HG03025 (cell line): ENCODE measurements around the gene TFAP2E.

ENCODE experiments used
- ATAC-seq: cut with Tn5 transposase; IDR thresholded peaks from one replicate; pipeline ENCODE4 v1.9.1; 2021; ENCODE audit warnings: mild to moderate bottlenecking, moderate library complexity; ENCODE audit not compliant: unreplicated experiment, low FRiP score

TFAP2E gene

GRCh38 chr1:35591211-35591610 lies 18.1 kb downstream of the TFAP2E start:
- ATAC-seq = no peak

- no peak for ATAC-seq
Measured at GRCh38 chr1:35592991-35593769, 20.1 kb downstream of the TFAP2E start.

GRCh38 chr1:35594005-35594760 lies 21.1 kb downstream of the TFAP2E start:
- ATAC-seq = no peak

GRCh38 chr1:35595684-35596083 lies 22.6 kb downstream of the TFAP2E start:
- no peak for ATAC-seq

- ATAC-seq = no peak
Measured at GRCh38 chr1:35597870-35598269, 24.8 kb downstream of the TFAP2E start.

- ATAC-seq = no peak
Measured at GRCh38 chr1:35598895-35599294, 25.8 kb downstream of the TFAP2E start.

- ATAC-seq = no peak
Measured at GRCh38 chr1:35599411-35599810, 26.3 kb downstream of the TFAP2E start.

- no peak for ATAC-seq
Measured at GRCh38 chr1:35600593-35600992, 27.5 kb downstream of the TFAP2E start.

GRCh38 chr1:35603468-35603867 lies 30.4 kb downstream of the TFAP2E start:
- no peak for ATAC-seq

GRCh38 chr1:35603941-35604340 lies 30.8 kb downstream of the TFAP2E start:
- no peak for ATAC-seq

- no peak for ATAC-seq
Measured at GRCh38 chr1:35605071-35605866, 32.2 kb downstream of the TFAP2E start.

- ATAC-seq = no peak
Measured at GRCh38 chr1:35605867-35606182, 32.7 kb downstream of the TFAP2E start.

- ATAC-seq = no peak
Measured at GRCh38 chr1:35611655-35612054, 38.5 kb downstream of the TFAP2E start.

- ATAC-seq = no peak
Measured at GRCh38 chr1:35615440-35615839, 42.3 kb downstream of the TFAP2E start.

- no peak for ATAC-seq
Measured at GRCh38 chr1:35619237-35620121, 46.4 kb downstream of the TFAP2E start.

- no peak for ATAC-seq
Measured at GRCh38 chr1:35622510-35623178, 49.5 kb downstream of the TFAP2E start.

GRCh38 chr1:35623832-35624231 lies 50.7 kb downstream of the TFAP2E start:
- ATAC-seq = no peak

- no peak for ATAC-seq
Measured at GRCh38 chr1:35629051-35629450, 55.9 kb downstream of the TFAP2E start.

- ATAC-seq = no peak
Measured at GRCh38 chr1:35631396-35631795, 58.3 kb downstream of the TFAP2E start.

GRCh38 chr1:35633547-35633946 lies 60.4 kb downstream of the TFAP2E start:
- no peak for ATAC-seq
